HT1080 (cell line): ENCODE data around the gene ZNF749. TPM values are rescaled to one million over a fixed set of nuclear protein-coding genes. Genes with fewer than 3 reads are reported as not detected.
"Not testable (repeated sequence)": the region's sequence is repeated elsewhere in the genome, so short reads cannot be mapped to it uniquely, and the experiment has no call there.

Experiments used
- DNase-seq: peaks from one replicate; pipeline ENCODE4 v3.0.0-alpha.2; 2015; ENCODE audit warnings: low read depth
- small RNA-seq: library from RNA; depleted of rRNA; stranded (forward); fragments of <200 nt; gene quantifications from one replicate; pipeline ENCODE3, GENCODE V24; 2014
- total RNA-seq: library from RNA; depleted of rRNA; stranded (reverse); fragments of >200 nt; shearing (Covaris generic); gene quantifications from 2 replicates; pipeline ENCODE4 v1.2.3, GENCODE V29; 2014; rRNA removed

Gene ZNF749
- total RNA-seq, 1 experiment from 2014 or later: 16.0 TPM

GRCh38 chr19:57465680-57466381 lies 30.7 kb downstream of the ZNF749 start:
- peak; percentile 49 for DNase-seq

- no peak for DNase-seq
Observed at GRCh38 chr19:57466489-57466888, 31.4 kb downstream of the ZNF749 start.

GRCh38 chr19:57473646-57474045 lies 38.5 kb downstream of the ZNF749 start:
- DNase-seq: no peak

GRCh38 chr19:57477191-57478008 lies 42.3 kb downstream of the ZNF749 start, which contains the start of gene ZNF772:
Gene ZNF772 (minus strand): TSS chr19:57477566. CDS start chr19:57477309, 257 bp downstream.
- DNase-seq: peak; percentile 93

GRCh38 chr19:57487477-57488298 lies 52.6 kb downstream of the ZNF749 start, which contains the start of gene ZNF419:
Gene ZNF419 (plus strand): TSS chr19:57487750. CDS start chr19:57487951, 201 bp downstream.
- peak; percentile 82 for DNase-seq

GRCh38 chr19:57488299-57488644 lies 53.1 kb downstream of the ZNF749 start:
- DNase-seq: not testable (repeated sequence)

Small RNAs within 50 kb of the gene (small RNA-seq; reads per million reads assigned to genes)
- gene VN1R107P: not detected

Other genes starting within 250 kb of the ZNF749 start
- 26.9 and 32.3 TPM in 2 replicates for gene ZNF264, start 243.8 kb upstream of the ZNF749 start, total RNA-seq
- 0.92 and 1.0 TPM in 2 replicates for gene AURKC, start 204.3 kb upstream of the ZNF749 start, total RNA-seq
- gene ZNF805, start 194.7 kb upstream of the ZNF749 start, total RNA-seq: 6.4 and 7.3 TPM in 2 replicates
- 22.6 and 22.7 TPM in 2 replicates for gene ZNF460, start 154.8 kb upstream of the ZNF749 start, total RNA-seq
- 4.5 and 6.4 TPM in 2 replicates for gene ZNF543, start 114.9 kb upstream of the ZNF749 start, total RNA-seq
- 5.0 and 7.0 TPM in 2 replicates for gene ZNF304, start 84.1 kb upstream of the ZNF749 start, total RNA-seq
- gene TRAPPC2B, start 71.8 kb upstream of the ZNF749 start, total RNA-seq: 12.2 and 17.1 TPM in 2 replicates
- gene ZNF547, start 71.8 kb upstream of the ZNF749 start, total RNA-seq: 4.0 and 6.4 TPM in 2 replicates
- gene ZNF548, start 45.5 kb upstream of the ZNF749 start, total RNA-seq: 9.5 and 11.6 TPM in 2 replicates
- 6.1 and 16.0 TPM in 2 replicates for gene ZNF17, start 24.2 kb upstream of the ZNF749 start, total RNA-seq
- 0.14 TPM in 1 of 2 replicates, not detected in the other for gene VN1R1, start 21.8 kb downstream of the ZNF749 start, total RNA-seq
- gene ZNF772, start 42.2 kb downstream of the ZNF749 start, total RNA-seq: 11.3 and 18.0 TPM in 2 replicates
- 6.9 and 8.0 TPM in 2 replicates for gene ZNF419, start 52.4 kb downstream of the ZNF749 start, total RNA-seq
- 21.9 and 22.3 TPM in 2 replicates for gene ZNF773, start 64.6 kb downstream of the ZNF749 start, total RNA-seq
- gene ZNF549, start 92.0 kb downstream of the ZNF749 start, total RNA-seq: 3.7 and 4.2 TPM in 2 replicates
- gene ZNF550, start 124.5 kb downstream of the ZNF749 start, total RNA-seq: 7.4 and 9.5 TPM in 2 replicates
- gene ZNF416, start 143.6 kb downstream of the ZNF749 start, total RNA-seq: 5.1 and 5.2 TPM in 2 replicates
- gene ZIK1, start 148.8 kb downstream of the ZNF749 start, total RNA-seq: 0.51 and 1.5 TPM in 2 replicates
- gene ZNF530, start 164.6 kb downstream of the ZNF749 start, total RNA-seq: 22.0 and 30.3 TPM in 2 replicates
- gene ZNF134, start 178.9 kb downstream of the ZNF749 start, total RNA-seq: 25.0 and 33.3 TPM in 2 replicates
- gene ZNF211, start 197.8 kb downstream of the ZNF749 start, total RNA-seq: 10.0 and 17.7 TPM in 2 replicates
- not detected in 2 replicates for gene ZSCAN4, start 233.6 kb downstream of the ZNF749 start, total RNA-seq
- 17.0 and 26.8 TPM in 2 replicates for gene ZNF551, start 246.7 kb downstream of the ZNF749 start, total RNA-seq